ENCODE measurements around the gene VRK3.
"Not testable (repeated sequence)": the region's sequence is repeated elsewhere in the genome, so short reads cannot be mapped to it uniquely, and the experiment has no call there.

VRK3 gene

GRCh38 chr19:50025022-50025793 lies at the start of gene VRK3:
Gene VRK3, minus strand, starts transcription at chr19:50025372. Its CDS starts 9,210 bp downstream, at chr19:50016162.
- peak; percentile 100 for DNase-seq

GRCh38 chr19:50068382-50068781 lies 43.2 kb upstream of the VRK3 start:
- DNase-seq = not testable (repeated sequence)

- no peak for DNase-seq
Measured at GRCh38 chr19:50067575-50067974, 42.4 kb upstream of the VRK3 start.

GRCh38 chr19:50065938-50066337 lies 40.8 kb upstream of the VRK3 start:
- DNase-seq = no peak

- DNase-seq = no peak
Measured at GRCh38 chr19:50061650-50062049, 36.5 kb upstream of the VRK3 start.

- no peak for DNase-seq
Measured at GRCh38 chr19:50060107-50060506, 34.9 kb upstream of the VRK3 start.

- no peak for DNase-seq
Measured at GRCh38 chr19:50059045-50059444, 33.9 kb upstream of the VRK3 start.

GRCh38 chr19:50058425-50058824 lies 33.3 kb upstream of the VRK3 start:
- DNase-seq = no peak

- DNase-seq = no peak
Measured at GRCh38 chr19:50053119-50053518, 27.9 kb upstream of the VRK3 start.

- DNase-seq = no peak
Measured at GRCh38 chr19:50051964-50052363, 26.8 kb upstream of the VRK3 start.

- DNase-seq = not testable (repeated sequence)
Measured at GRCh38 chr19:50051228-50051895, 26.2 kb upstream of the VRK3 start.

GRCh38 chr19:50050406-50051227 lies 25.4 kb upstream of the VRK3 start:
- DNase-seq = peak; percentile 68

- no peak for DNase-seq
Measured at GRCh38 chr19:50047671-50048070, 22.5 kb upstream of the VRK3 start.

- DNase-seq = no peak
Measured at GRCh38 chr19:50046649-50047503, 21.7 kb upstream of the VRK3 start.

- no peak for DNase-seq
Measured at GRCh38 chr19:50044922-50045321, 19.8 kb upstream of the VRK3 start.

GRCh38 chr19:50043967-50044366 lies 18.8 kb upstream of the VRK3 start:
- no peak for DNase-seq

- DNase-seq = no peak
Measured at GRCh38 chr19:50042363-50043024, 17.3 kb upstream of the VRK3 start.

GRCh38 chr19:50040967-50041366 lies 15.8 kb upstream of the VRK3 start:
- no peak for DNase-seq

GRCh38 chr19:50039968-50040367 lies 14.8 kb upstream of the VRK3 start:
- no peak for DNase-seq

- DNase-seq = no peak
Measured at GRCh38 chr19:50036908-50037307, 11.7 kb upstream of the VRK3 start.

- no peak for DNase-seq
Measured at GRCh38 chr19:50030937-50031336, 5.8 kb upstream of the VRK3 start.

- no peak for DNase-seq
Measured at GRCh38 chr19:50030225-50030624, 5.1 kb upstream of the VRK3 start.
